GM12878 (cell line): ENCODE data around the gene RPS3A. TPM values are rescaled to one million over a fixed set of nuclear protein-coding genes. Genes with fewer than 3 reads are reported as not detected.

Source experiments
- ATAC-seq: fragments of 200-7000 bp; cut with Tn5 transposase; 3 replicates; pipeline ENCODE4 v1.9.1; 2020; ENCODE audit warnings: mild to moderate bottlenecking, moderate library complexity
- BruUV-seq: library from RNA; stranded (reverse); fragments of 400-500 nt; replicated peaks from 2 replicates; lab custom pipeline; 2021; lab: Mats Ljungman, UMichigan
- CTCF ChIA-PET: fragments of 300-600 bp; sonication (Branson Sonifier 250); formaldehyde crosslinking; extraction: SDS; loops from one replicate; lab custom pipeline; 2021; ENCODE audit warnings: inconsistent platforms; lab: Yijun Ruan, JAX
- POLR2A ChIA-PET: fragments of 350-600 bp; formaldehyde crosslinking; extraction: SDS; loops from one replicate; lab custom pipeline; 2021; ENCODE audit warnings: inconsistent platforms; lab: Charles Lee
- RAD21 ChIA-PET: fragments of 300-600 bp; sonication (Branson Sonifier 250); formaldehyde crosslinking; loops from one replicate; lab custom pipeline; 2023; ENCODE audit warnings: antibody characterized with exemption; ENCODE audit not compliant: unreplicated experiment; lab: Charles Lee
- SMC1A ChIA-PET: fragments of 300-600 bp; sonication (Branson Sonifier 250); formaldehyde crosslinking; loops from one replicate; lab custom pipeline; 2023; ENCODE audit not compliant: unreplicated experiment, uncharacterized antibody; lab: Charles Lee
- DNase-seq: peaks from one replicate; pipeline ENCODE4 v3.0.0-alpha.2; 2011; ENCODE audit warnings: low read depth, low spot score
- FAIRE-seq: peaks from 3 replicates; lab custom pipeline; 2011; peaks lifted over from hg19 to GRCh38; lab: Jason Lieb, UNC
- H2AFZ ChIP-seq: 2 replicates; pipeline ENCODE4 v1.6.0; 2011; ENCODE audit warnings: low read depth, low read length, control low read depth; ENCODE audit not compliant: control insufficient read depth
- H3K27ac ChIP-seq: 2 replicates; pipeline ENCODE4 v1.5.1; 2011; ENCODE audit warnings: control low read depth; ENCODE audit not compliant: control insufficient read depth, insufficient read depth
- H3K27me3 ChIP-seq, 2 experiments: replicated peaks in 1 of 2; 2 replicates each; pipeline versions ENCODE4 v1.6.0 to v1.6.1; 2011; ENCODE audit warnings: low read length in 1 of 2; ENCODE audit not compliant: control insufficient read depth in 2 of 2, insufficient read depth in 2 of 2
- H3K36me3 ChIP-seq, 2 experiments: 2 replicates each; pipeline ENCODE4 v1.5.1; 2011; ENCODE audit warnings: low read length in 1 of 2; ENCODE audit not compliant: control insufficient read depth in 2 of 2, insufficient read depth in 2 of 2
- H3K4me1 ChIP-seq: 2 replicates; pipeline ENCODE4 v1.6.1; 2011; ENCODE audit warnings: mild to moderate bottlenecking, low read length, moderate library complexity, mixed read lengths; ENCODE audit not compliant: control insufficient read depth, insufficient read depth
- H3K4me2 ChIP-seq: 2 replicates; pipeline ENCODE4 v1.6.0; 2011; ENCODE audit warnings: control low read depth; ENCODE audit not compliant: control insufficient read depth, insufficient read depth
- H3K4me3 ChIP-seq: fragments of 200-600 bp; sonication (generic); 2 replicates; pipeline ENCODE4 v1.5.1; 2016
- H3K79me2 ChIP-seq: 2 replicates; pipeline ENCODE4 v1.6.0; 2011; ENCODE audit warnings: low read length; ENCODE audit not compliant: control insufficient read depth, insufficient read depth
- H3K9ac ChIP-seq: 2 replicates; pipeline ENCODE4 v1.8.0; 2011; ENCODE audit warnings: low read length, control low read depth, mixed read lengths; ENCODE audit not compliant: control insufficient read depth, insufficient read depth
- H3K9me3 ChIP-seq: replicated peaks from 3 replicates; pipeline ENCODE4 v1.5.1; 2011; ENCODE audit warnings: mild to moderate bottlenecking, low read length; ENCODE audit not compliant: control insufficient read depth, insufficient read depth
- H4K20me1 ChIP-seq: 2 replicates; pipeline ENCODE4 v1.6.0; 2011; ENCODE audit not compliant: control insufficient read depth, insufficient read depth
- CBX3 ChIP-seq: fragments of 200-600 bp; sonication (generic); IDR thresholded peaks from 2 replicates; pipeline ENCODE4 v1.6.1; 2016; ENCODE audit warnings: low read depth, borderline replicate concordance
- DPF2 ChIP-seq: fragments of 450-650 bp; IDR thresholded peaks from 2 replicates; pipeline ENCODE4 v1.6.1; 2017; ENCODE audit warnings: mild to moderate bottlenecking
- JUNB ChIP-seq: IDR thresholded peaks from 2 replicates; pipeline ENCODE4 v1.6.1; 2016; ENCODE audit warnings: antibody characterized with exemption, mild to moderate bottlenecking
- LARP7 ChIP-seq: fragments of 450-650 bp; IDR thresholded peaks from 2 replicates; pipeline ENCODE4 v1.6.1; 2017; ENCODE audit warnings: mild to moderate bottlenecking
- NR2F1 ChIP-seq: fragments of 450-650 bp; conservative IDR thresholded peaks from 2 replicates; pipeline ENCODE4 v1.6.1; 2017; ENCODE audit warnings: mild to moderate bottlenecking
- RBBP5 ChIP-seq: fragments of 200-600 bp; sonication (generic); conservative IDR thresholded peaks from 2 replicates; pipeline ENCODE4 v1.6.1; 2016
- SMAD5 ChIP-seq: IDR thresholded peaks from 2 replicates; pipeline ENCODE4 v1.6.1; 2016; ENCODE audit warnings: antibody characterized with exemption, low read depth
- TCF12 ChIP-seq: IDR thresholded peaks from 2 replicates; pipeline ENCODE4 v1.6.1; 2011; ENCODE audit warnings: low read depth, mild to moderate bottlenecking, low read length
- YBX1 ChIP-seq: fragments of 450-650 bp; IDR thresholded peaks from 2 replicates; pipeline ENCODE4 v1.6.1; 2016; ENCODE audit warnings: antibody characterized with exemption
- WGBS: methylation state at CpG from one replicate; pipeline ENCODE4 v1.1.6; 2016; ENCODE audit warnings: low lambda C conversion rate; ENCODE audit not compliant: insufficient replicate concordance, insufficient coverage; ENCODE audit errors: missing lambda C conversion rate; 5-methylcytosine and 5-hydroxymethylcytosine counted together
- in situ Hi-C: fragments of 300-500 bp; cut with MboI; formaldehyde crosslinking; loops from 9 replicates; pipeline ENCODE4 v1.14.3; 2018; ENCODE audit warnings: mixed read lengths
- intact Hi-C: fragments of 100-400 bp; cut with micrococcal nuclease; formaldehyde crosslinking; loops from one replicate; pipeline ENCODE4 v1.14.2; 2022; ENCODE audit not compliant: unreplicated experiment
- polyA plus RNA-seq, 11 experiments: library from polyadenylated mRNA; depleted of rRNA in 4 of 11; unstranded in 6 of 11; stranded (reverse) in 5 of 11; fragments of >200 nt; fragmentation: Nextera tagmentation in 4 of 11; fragmentation: Illumina TruSeq in 1 of 11; extraction: Ambion mirVana in 4 of 11; extraction: Trizol in 1 of 11; gene quantifications; 1 replicate in 1 of 11; 2 replicates in 10 of 11; pipeline versions ENCODE4 v1.2.1 to v1.2.3, GENCODE V29; 2011 to 2016; ENCODE audit warnings: inconsistent platforms in 2 of 11, missing spikeins in 2 of 11, low read depth in 1 of 11
- total RNA-seq, 4 experiments: library from RNA; depleted of rRNA in 3 of 4; stranded (reverse); fragments of >200 nt in 3 of 4; fragmentation: Illumina TruSeq in 1 of 4; extraction: Trizol in 1 of 4; gene quantifications; 2 replicates each; pipeline versions ENCODE4 v1.2.1 to v1.2.3, GENCODE V29; 2013 to 2021
- TF ChIP-seq, protein P1 (sequence below): IDR thresholded peaks from 2 replicates; pipeline ENCODE4 v1.6.1; 2011; ENCODE audit warnings: low read depth, mild to moderate bottlenecking, low read length, moderate library complexity, borderline replicate concordance; ENCODE audit errors: extremely low read depth
- TF ChIP-seq, protein P2 (sequence below): IDR thresholded peaks from 2 replicates; pipeline ENCODE4 v1.6.1; 2011; ENCODE audit warnings: mild to moderate bottlenecking, low read depth, low read length, moderate library complexity; ENCODE audit not compliant: insufficient replicate concordance

RPS3A gene
- total and polyA plus RNA-seq, 10 of the 15 experiments (the other 5 are each of a cell fraction or from before 2014, with no cell fraction given): 1,754 to 5,827 (median 3,527) TPM

DNA sequence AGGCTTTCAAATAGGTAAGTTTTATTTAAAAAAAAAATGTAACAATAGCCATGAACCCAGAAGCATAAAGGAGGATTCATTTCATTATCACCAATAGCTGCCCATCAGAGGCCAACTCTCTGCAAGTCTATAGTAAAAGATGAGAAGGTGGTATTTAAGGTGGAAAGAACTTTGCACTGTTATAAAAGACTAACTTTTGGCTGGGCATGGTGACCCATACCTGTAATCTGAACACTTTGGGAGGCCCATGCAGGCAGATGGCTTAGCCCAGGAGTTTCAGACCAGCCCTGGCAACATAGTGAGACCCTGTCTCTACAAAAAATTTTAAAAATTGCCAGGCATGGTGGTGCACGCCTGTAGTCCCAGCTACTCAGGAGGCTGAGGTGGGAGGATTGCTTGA lies 43.3 kb downstream of the RPS3A start:
- Histone ChIP-seq H2AFZ (no peak overlapping the region), H3K4me1 (no peaks in the 10 kb centered on the region), H3K27ac (no peak overlapping the region), H3K79me2 (no peaks in the 10 kb centered on the region), H3K36me3 (no peaks in the 10 kb centered on the region), H3K4me3 (no peak overlapping the region), H4K20me1 (no peaks in the 10 kb centered on the region), H3K27me3 (no peaks in the 10 kb centered on the region), H3K4me2 (no peak overlapping the region), H3K9ac (no peak overlapping the region), H3K9me3 (no peaks in the 10 kb centered on the region)
- ChIA-PET CTCF (no interaction called here), RAD21 (no interaction called here), SMC1A (no interaction called here), POLR2A (no interaction called here)
- intact Hi-C loops: no loop called here
- FAIRE-seq (no peak), ATAC-seq (no peak), DNase-seq (no peak)
- BruUV-seq: no TSS peak
- WGBS: 0% methylated on average over 1 of the region's 1 CpG
- TF ChIP-seq, protein P1, sequence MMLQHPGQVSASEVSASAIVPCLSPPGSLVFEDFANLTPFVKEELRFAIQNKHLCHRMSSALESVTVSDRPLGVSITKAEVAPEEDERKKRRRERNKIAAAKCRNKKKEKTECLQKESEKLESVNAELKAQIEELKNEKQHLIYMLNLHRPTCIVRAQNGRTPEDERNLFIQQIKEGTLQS: no peak
- TF ChIP-seq RBBP5 (no peak), CBX3 (no peak), LARP7 (no peak), SMAD5 (no peak), YBX1 (no peak), NR2F1 (no peak), DPF2 (no peak), JUNB (no peak), TCF12 (no peak)
- TF ChIP-seq, protein P2, sequence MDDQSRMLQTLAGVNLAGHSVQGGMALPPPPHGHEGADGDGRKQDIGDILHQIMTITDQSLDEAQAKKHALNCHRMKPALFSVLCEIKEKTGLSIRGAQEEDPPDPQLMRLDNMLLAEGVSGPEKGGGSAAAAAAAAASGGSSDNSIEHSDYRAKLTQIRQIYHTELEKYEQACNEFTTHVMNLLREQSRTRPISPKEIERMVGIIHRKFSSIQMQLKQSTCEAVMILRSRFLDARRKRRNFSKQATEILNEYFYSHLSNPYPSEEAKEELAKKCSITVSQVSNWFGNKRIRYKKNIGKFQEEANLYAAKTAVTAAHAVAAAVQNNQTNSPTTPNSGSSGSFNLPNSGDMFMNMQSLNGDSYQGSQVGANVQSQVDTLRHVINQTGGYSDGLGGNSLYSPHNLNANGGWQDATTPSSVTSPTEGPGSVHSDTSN: no peak
- in situ Hi-C loops: no loop called here
